Neutrophil (primary cell): ENCODE measurements around the gene MRPL58.

Experiments
- H3K27ac ChIP-seq: fragments of 200-600 bp; sonication (generic); 2 replicates; pipeline ENCODE4 v1.5.1; 2016; ENCODE audit warnings: mild to moderate bottlenecking, moderate library complexity
- H3K27me3 ChIP-seq: fragments of 200-600 bp; sonication (generic); 2 replicates; pipeline ENCODE4 v1.6.0; 2016; ENCODE audit warnings: mild to moderate bottlenecking
- H3K36me3 ChIP-seq: fragments of 200-600 bp; sonication (generic); 2 replicates; pipeline ENCODE4 v1.5.1; 2017
- H3K4me1 ChIP-seq, 2 experiments: fragments of 200-600 bp in 1 of 2; sonication (generic) in 1 of 2; 1 replicate in 1 of 2; 2 replicates in 1 of 2; pipeline versions ENCODE4 v1.5.1 to v1.6.1; 2013 to 2016; ENCODE audit warnings: low read depth in 1 of 2, low read length in 1 of 2, mild to moderate bottlenecking in 1 of 2, moderate library complexity in 1 of 2; ENCODE audit not compliant: control insufficient read depth in 1 of 2, insufficient read depth in 1 of 2
- H3K4me3 ChIP-seq, 2 experiments: fragments of 200-600 bp in 1 of 2; sonication (generic) in 1 of 2; 1 replicate in 1 of 2; 2 replicates in 1 of 2; pipeline ENCODE4 v1.5.1; 2013 to 2016; ENCODE audit warnings: low read depth in 1 of 2, low read length in 1 of 2, mild to moderate bottlenecking in 1 of 2, moderate library complexity in 1 of 2
- H3K9me3 ChIP-seq: fragments of 200-600 bp; sonication (generic); 2 replicates; pipeline ENCODE4 v1.5.1; 2016
- TF ChIP-seq, protein P1 (sequence below): fragments of 200-600 bp; sonication (generic); IDR thresholded peaks from 2 replicates; pipeline ENCODE4 v1.5.1; 2016; ENCODE audit warnings: antibody characterized with exemption

The MRPL58 gene

DNA sequence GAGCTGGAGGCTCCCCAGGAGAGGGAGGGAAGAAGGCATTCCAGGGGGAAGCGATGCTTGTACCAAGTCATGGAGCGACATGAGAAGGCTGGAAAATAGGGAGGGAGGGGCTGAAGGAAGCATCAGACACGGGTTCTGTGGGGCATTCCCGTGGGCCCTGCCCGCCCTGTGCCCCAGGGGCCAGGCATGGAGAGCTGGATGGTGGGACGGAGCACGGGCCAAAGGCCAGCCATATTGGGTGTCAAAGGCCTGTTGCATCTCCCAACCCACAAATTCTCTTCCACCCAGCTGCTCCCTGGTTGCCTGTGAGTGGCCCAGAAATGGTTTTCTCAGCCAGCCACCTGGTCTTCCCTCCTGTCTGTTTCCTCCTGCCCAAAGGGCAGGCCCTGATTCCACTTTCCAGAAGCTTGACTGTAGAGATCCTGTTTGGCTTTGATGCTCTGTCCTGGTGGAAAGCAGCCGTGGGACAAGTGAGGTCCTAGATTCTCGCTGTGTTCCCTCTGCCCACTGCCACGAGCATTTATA, 21.8 kb upstream of the MRPL58 start:
- Histone ChIP-seq H3K36me3 (no peaks in the 10 kb centered on the region), H3K4me1 (peaks cover 26 to 27% of the 10 kb centered on the region in 2 experiments), H3K9me3 (no peaks in the 10 kb centered on the region), H3K27ac (no peak overlapping the region), H3K27me3 (peaks cover 52% of the 10 kb centered on the region), H3K4me3 (no peak overlapping the region)
- TF ChIP-seq, protein P1, sequence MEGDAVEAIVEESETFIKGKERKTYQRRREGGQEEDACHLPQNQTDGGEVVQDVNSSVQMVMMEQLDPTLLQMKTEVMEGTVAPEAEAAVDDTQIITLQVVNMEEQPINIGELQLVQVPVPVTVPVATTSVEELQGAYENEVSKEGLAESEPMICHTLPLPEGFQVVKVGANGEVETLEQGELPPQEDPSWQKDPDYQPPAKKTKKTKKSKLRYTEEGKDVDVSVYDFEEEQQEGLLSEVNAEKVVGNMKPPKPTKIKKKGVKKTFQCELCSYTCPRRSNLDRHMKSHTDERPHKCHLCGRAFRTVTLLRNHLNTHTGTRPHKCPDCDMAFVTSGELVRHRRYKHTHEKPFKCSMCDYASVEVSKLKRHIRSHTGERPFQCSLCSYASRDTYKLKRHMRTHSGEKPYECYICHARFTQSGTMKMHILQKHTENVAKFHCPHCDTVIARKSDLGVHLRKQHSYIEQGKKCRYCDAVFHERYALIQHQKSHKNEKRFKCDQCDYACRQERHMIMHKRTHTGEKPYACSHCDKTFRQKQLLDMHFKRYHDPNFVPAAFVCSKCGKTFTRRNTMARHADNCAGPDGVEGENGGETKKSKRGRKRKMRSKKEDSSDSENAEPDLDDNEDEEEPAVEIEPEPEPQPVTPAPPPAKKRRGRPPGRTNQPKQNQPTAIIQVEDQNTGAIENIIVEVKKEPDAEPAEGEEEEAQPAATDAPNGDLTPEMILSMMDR, result no peak

DNA sequence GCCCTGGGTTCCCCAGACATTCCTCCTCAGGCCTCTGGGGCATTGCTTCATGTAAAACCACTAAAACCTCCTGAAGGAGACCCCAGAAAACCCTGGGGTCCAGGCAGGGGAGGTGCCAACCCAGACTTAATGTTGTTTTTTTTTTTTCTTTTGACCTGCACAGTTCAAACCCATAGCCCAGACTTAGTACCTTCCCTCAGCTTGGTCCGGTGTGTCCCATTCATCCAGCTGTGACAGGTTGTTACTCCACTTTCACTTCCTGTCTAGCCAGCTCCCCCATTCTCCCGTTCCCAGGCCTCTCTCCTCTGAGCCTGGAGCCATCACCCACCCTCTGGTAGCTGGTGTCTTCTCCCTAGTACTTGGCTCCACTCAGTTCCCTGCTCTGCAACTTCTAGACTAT, 20.2 kb upstream of the MRPL58 start:
- no peak overlapping the region for H3K27ac ChIP-seq

DNA sequence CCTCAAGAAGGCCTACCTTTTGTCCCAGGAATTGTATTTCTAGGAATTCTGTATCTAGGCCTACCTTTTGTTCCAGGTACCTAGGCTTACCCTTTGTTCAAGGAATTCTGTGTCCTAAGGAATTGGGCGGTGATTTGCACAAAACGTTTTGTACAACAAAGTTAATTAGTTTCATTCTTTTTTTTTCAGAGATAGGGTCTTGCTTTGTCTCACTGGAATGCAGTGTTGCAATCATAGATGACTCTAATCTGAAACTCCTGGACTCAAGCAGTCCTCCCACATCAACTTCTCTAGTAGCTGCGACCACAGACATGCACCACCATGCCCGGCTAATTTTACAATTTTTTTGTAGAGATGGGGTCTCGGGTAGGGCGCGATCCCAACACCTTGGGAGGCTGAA, 18.0 kb upstream of the MRPL58 start:
- no peaks in the 10 kb centered on the region for H3K9me3 ChIP-seq
- peaks cover 24% of the 10 kb centered on the region for H3K27me3 ChIP-seq
- no peak overlapping the region for H3K4me3 ChIP-seq
- no peaks in the 10 kb centered on the region for H3K4me1 ChIP-seq
- H3K27ac ChIP-seq, result no peak overlapping the region
- no peaks in the 10 kb centered on the region for H3K36me3 ChIP-seq
- TF ChIP-seq, protein P1, result no peak

More for the DNA sequence above, 20.2 kb upstream of the MRPL58 start:
- TF ChIP-seq, protein P1, result no peak
- H3K9me3 ChIP-seq, result no peaks in the 10 kb centered on the region
- H3K36me3 ChIP-seq, result no peaks in the 10 kb centered on the region
- H3K4me1 ChIP-seq, result peaks cover 14 to 15% of the 10 kb centered on the region in 2 experiments
- H3K4me3 ChIP-seq, result no peak overlapping the region
- peaks cover 46% of the 10 kb centered on the region for H3K27me3 ChIP-seq

DNA sequence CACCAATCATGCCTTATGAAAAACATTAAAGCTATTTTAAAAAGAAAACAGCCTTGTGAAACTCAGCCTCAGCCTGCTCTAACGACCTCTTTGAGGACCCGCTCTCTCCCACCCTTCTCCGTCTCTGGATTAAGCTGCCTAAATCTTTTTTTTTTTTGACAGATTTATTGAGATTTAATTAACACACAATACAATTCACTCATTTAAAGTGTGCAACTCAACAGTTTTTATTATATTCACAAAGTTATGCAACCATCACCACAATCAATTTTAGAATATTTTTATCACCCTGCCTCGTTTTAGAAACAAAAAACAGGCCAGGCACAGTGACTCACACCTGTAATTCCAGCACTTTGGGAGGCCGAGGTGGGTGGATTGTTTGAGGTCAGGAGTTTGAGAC, 16.6 kb upstream of the MRPL58 start:
- H3K4me3 ChIP-seq, result no peak overlapping the region
- no peaks in the 10 kb centered on the region for H3K9me3 ChIP-seq
- no peaks in the 10 kb centered on the region for H3K4me1 ChIP-seq
- no peaks in the 10 kb centered on the region for H3K36me3 ChIP-seq
- H3K27ac ChIP-seq, result no peak overlapping the region
- TF ChIP-seq, protein P1, result no peak
- peaks cover 10% of the 10 kb centered on the region for H3K27me3 ChIP-seq

DNA sequence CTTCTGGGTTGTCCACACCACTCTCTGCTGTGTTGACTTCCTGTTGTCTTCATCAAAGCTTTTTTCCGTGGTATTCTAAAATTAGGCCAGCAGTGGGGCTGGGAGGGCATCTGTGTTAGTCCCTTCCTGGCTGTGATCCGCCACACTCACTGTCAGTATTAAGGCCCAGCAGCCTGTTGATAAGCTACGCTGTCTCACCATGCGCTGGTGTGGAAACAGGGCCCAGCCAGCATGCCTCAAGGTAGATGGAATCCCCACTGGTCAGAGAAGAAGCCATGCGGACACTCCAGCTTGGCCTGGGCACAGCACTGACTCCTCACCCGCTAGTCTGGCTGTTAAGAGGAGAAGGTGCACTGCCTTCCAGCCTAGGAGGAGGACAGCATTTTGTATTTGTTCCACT, 13.7 kb upstream of the MRPL58 start:
- TF ChIP-seq, protein P1, result no peak
- Histone ChIP-seq H3K36me3 (no peaks in the 10 kb centered on the region), H3K4me1 (peaks cover 7 to 11% of the 10 kb centered on the region in 2 experiments), H3K27me3 (no peaks in the 10 kb centered on the region), H3K27ac (no peak overlapping the region), H3K4me3 (no peak overlapping the region), H3K9me3 (no peaks in the 10 kb centered on the region)

DNA sequence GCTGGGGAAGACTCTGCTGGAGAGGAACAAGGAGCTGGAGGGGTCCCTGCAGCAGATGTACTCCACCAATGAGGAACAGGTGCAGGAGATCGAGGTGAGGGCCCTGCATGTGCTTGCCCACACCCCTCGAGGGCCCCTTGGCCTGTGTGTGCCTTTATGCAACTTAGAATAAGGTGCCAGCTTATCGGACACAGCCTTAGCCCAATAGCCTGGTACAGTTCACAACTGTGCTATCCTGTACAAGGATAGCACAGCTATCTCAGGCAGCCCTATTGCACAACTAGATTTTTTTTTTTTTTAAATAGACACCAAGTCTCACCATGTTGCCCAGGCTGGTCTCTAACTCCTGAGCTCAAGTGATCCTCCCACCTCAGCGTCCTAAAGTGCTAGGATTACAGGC, 12.9 kb upstream of the MRPL58 start:
- Histone ChIP-seq H3K27ac (no peak overlapping the region), H3K4me3 (no peak overlapping the region), H3K4me1 (peaks cover 7 to 11% of the 10 kb centered on the region in 2 experiments), H3K27me3 (no peaks in the 10 kb centered on the region), H3K9me3 (no peaks in the 10 kb centered on the region), H3K36me3 (no peaks in the 10 kb centered on the region)
- TF ChIP-seq, protein P1, result no peak
